ENCODE measurements around the gene CDH20. TPM values are rescaled to one million over a fixed set of nuclear protein-coding genes. Genes with fewer than 3 reads are reported as not detected.

CDH20 gene
- polyA plus RNA-seq, 2 of the 4 experiments (the other 2 are of a cell fraction) = not detected

- no peak for TF ChIP-seq MAFK (IDR thresholded peaks at IDR 0.05; ENCODE audit: partially characterized antibody)
- no peak for TF ChIP-seq MAZ (IDR thresholded peaks at IDR 0.05; ENCODE audit: borderline replicate concordance, low read depth, low read length)
Measured at GRCh38 chr18:61546590-61546989, 213.4 kb downstream of the CDH20 start (continued).

- no peak for FAIRE-seq
- POLR2A ChIA-PET = no interaction called here
- WGBS (ENCODE audit: missing lambda C conversion rate) = 74% methylated on average over 3 of the region's 3 CpGs
Measured at GRCh38 chr18:61549416-61549815, 216.2 kb downstream of the CDH20 start.

GRCh38 chr18:61549889-61550288 is 216.7 kb downstream of the CDH20 start:
- 41% methylated on average over 10 of the region's 11 CpGs for WGBS (ENCODE audit: missing lambda C conversion rate)
- CTCF ChIA-PET = interaction anchor here (1.3 to 2.1 kb wide), 2 partner anchors 32 to 581 kb away, joined by 5 to 8 read pairs; no protein-coding TSS in a partner anchor
- ATAC-seq = no peak

More at GRCh38 chr18:61549416-61549815, 216.2 kb downstream of the CDH20 start:
- DNase-seq (ENCODE audit: low read depth in 1 of 2, low spot score in 1 of 2) = no peak
- Histone ChIP-seq H3K4me1 (no peaks in the 10 kb centered on the region), H3K4me3 (no peak overlapping the region), H3K4me2 (no peak overlapping the region), H3K27ac (no peak overlapping the region), H3K9me3 (no peaks in the 10 kb centered on the region)
- no peak for TF ChIP-seq FOXS1 (CRISPR knock-in tag; IDR thresholded peaks at IDR 0.05)
- no peak for TF ChIP-seq CEBPB (IDR thresholded peaks at IDR 0.05)
- TF ChIP-seq ZFP36 (IDR thresholded peaks at IDR 0.05; ENCODE audit: borderline replicate concordance, partially characterized antibody) = no peak
- TF ChIP-seq ESRRA (IDR thresholded peaks at IDR 0.05; ENCODE audit: borderline replicate concordance, low read length) = no peak
- ATAC-seq = no peak
- CTCF ChIA-PET = interaction anchor here (2.1 kb wide), 1 partner anchor 582 kb away, joined by 8 read pairs; no protein-coding TSS in a partner anchor

GRCh38 chr18:61551586-61551985 is 218.4 kb downstream of the CDH20 start:
- peak; percentile 39 to 71 for DNase-seq (ENCODE audit: low read depth in 1 of 2, low spot score in 1 of 2)
- ATAC-seq = peak; percentile 64 to 85; a peak in 4 of 6 replicates
- no peak for FAIRE-seq
- WGBS (ENCODE audit: missing lambda C conversion rate) = 38% methylated on average over 5 of the region's 5 CpGs
- Histone ChIP-seq H3K4me3 (no peak overlapping the region), H3K9me3 (no peaks in the 10 kb centered on the region), H3K27ac (no peak overlapping the region), H3K4me2 (no peak overlapping the region), H3K4me1 (no peaks in the 10 kb centered on the region)
- ChIA-PET POLR2A (no interaction called here), CTCF (interaction anchor here (0.7 to 1.2 kb wide), 5 partner anchors 350 to 588 kb away, joined by 3 to 6 read pairs (median 5); no protein-coding TSS in a partner anchor)
- TF ChIP-seq KDM1A (IDR thresholded peaks at IDR 0.05; ENCODE audit: low read depth) = no peak
- TF ChIP-seq NPAS2 (CRISPR knock-in tag; IDR thresholded peaks at IDR 0.05; ENCODE audit: borderline replicate concordance) = no peak
- TF ChIP-seq ZFP36 (IDR thresholded peaks at IDR 0.05; ENCODE audit: borderline replicate concordance, partially characterized antibody) = no peak
- peak; percentile 54 to 65 for TF ChIP-seq RAD21 (conservative IDR thresholded peaks at IDR 0.05 in 1 of 2, IDR thresholded peaks at IDR 0.05 in 1 of 2)
- no peak for TF ChIP-seq HEYL (CRISPR knock-in tag; IDR thresholded peaks at IDR 0.05)
- no peak for TF ChIP-seq RFX5 (IDR thresholded peaks at IDR 0.05)
- no peak for TF ChIP-seq PHF8 (IDR thresholded peaks at IDR 0.05; ENCODE audit: borderline replicate concordance, low read depth)
- peak; percentile 50 for TF ChIP-seq CTCF (IDR thresholded peaks at IDR 0.05)
- no peak for TF ChIP-seq HDAC2 (IDR thresholded peaks at IDR 0.05)
- no peak for TF ChIP-seq JUN (IDR thresholded peaks at IDR 0.05)
- no peak for TF ChIP-seq ZNF302 (CRISPR knock-in tag; IDR thresholded peaks at IDR 0.05)
- TF ChIP-seq SMC3 (IDR thresholded peaks at IDR 0.05) = peak; percentile 65
- no peak for TF ChIP-seq PBX3 (IDR thresholded peaks at IDR 0.05)
- TF ChIP-seq ELK1 (IDR thresholded peaks at IDR 0.05; ENCODE audit: low read depth, low read length) = no peak

More at GRCh38 chr18:61549889-61550288, 216.7 kb downstream of the CDH20 start:
- no peak overlapping the region for H3K4me2 ChIP-seq
- POLR2A ChIA-PET = no interaction called here
- no peak overlapping the region for H3K27ac ChIP-seq
- no peak for FAIRE-seq
- no peak overlapping the region for H3K4me3 ChIP-seq
- TF ChIP-seq ZFP36 (IDR thresholded peaks at IDR 0.05; ENCODE audit: borderline replicate concordance, partially characterized antibody) = no peak
- no peak for TF ChIP-seq RAD21 (conservative IDR thresholded peaks at IDR 0.05 in 1 of 2, IDR thresholded peaks at IDR 0.05 in 1 of 2)
- no peak for TF ChIP-seq CBX8 (IDR thresholded peaks at IDR 0.05)
- TF ChIP-seq RNF2 (IDR thresholded peaks at IDR 0.05; ENCODE audit: borderline replicate concordance, low read depth) = no peak
- no peak for TF ChIP-seq MYC (IDR thresholded peaks at IDR 0.05; ENCODE audit: borderline replicate concordance, low read length)
- no peak for TF ChIP-seq JUN (IDR thresholded peaks at IDR 0.05)
- TF ChIP-seq ELK1 (IDR thresholded peaks at IDR 0.05; ENCODE audit: low read depth, low read length) = no peak
- TF ChIP-seq MAZ (IDR thresholded peaks at IDR 0.05; ENCODE audit: borderline replicate concordance, low read depth, low read length) = no peak
- TF ChIP-seq ATOH8 (CRISPR knock-in tag; IDR thresholded peaks at IDR 0.05; ENCODE audit: low read depth) = no peak
- TF ChIP-seq HOXB5 (CRISPR knock-in tag; IDR thresholded peaks at IDR 0.05) = no peak
- H3K9me3 ChIP-seq = no peaks in the 10 kb centered on the region
- H3K4me1 ChIP-seq = no peaks in the 10 kb centered on the region
- DNase-seq (ENCODE audit: low read depth in 1 of 2, low spot score in 1 of 2) = no peak

Data from A549 (cell line).